Heart left ventricle (tissue), 16 donors: ENCODE results near the gene OR4D2. TPM values are rescaled to one million over a fixed set of nuclear protein-coding genes. Genes with fewer than 3 reads are reported as not detected.
A peak's percentile ranks its signal among the peaks of the same experiment; 100 is the strongest.

Experiments
- ATAC-seq, 4 donors: fragments of 200-7000 bp; cut with Tn5 transposase; one replicate each; pipeline ENCODE4 v1.9.1; 2020 to 2022; ENCODE audit warnings: moderate library complexity in 4 of 4, mild to moderate bottlenecking in 3 of 4, moderate number of reproducible peaks in 1 of 4
- DNase-seq, 5 donors: peaks; one replicate each; pipeline ENCODE4 v3.0.0-alpha.2; 2020
- H3K27ac ChIP-seq, 12 donors: fragments of 200-600 bp; sonication (generic) in 4 of 12; one replicate each; pipeline versions ENCODE4 v1.5.0 to v1.8.0; 2016 to 2022; ENCODE audit warnings: mild to moderate bottlenecking in 2 of 12
- H3K27me3 ChIP-seq, 9 donors: fragments of 200-600 bp; sonication (generic) in 2 of 9; one replicate each; pipeline versions ENCODE4 v1.5.1 to v1.8.0; 2016 to 2022; ENCODE audit warnings: mild to moderate bottlenecking in 3 of 9
- H3K36me3 ChIP-seq, 9 donors: fragments of 200-600 bp; sonication (generic) in 2 of 9; one replicate each; pipeline versions ENCODE4 v1.5.0 to v1.8.0; 2018 to 2022; ENCODE audit warnings: mild to moderate bottlenecking in 2 of 9
- H3K4me1 ChIP-seq, 12 donors: fragments of 200-600 bp; sonication (generic) in 4 of 12; one replicate each; pipeline versions ENCODE4 v1.5.0 to v1.8.0; 2016 to 2022; ENCODE audit warnings: mild to moderate bottlenecking in 3 of 12
- H3K4me3 ChIP-seq, 12 donors: fragments of 200-600 bp; sonication (generic) in 4 of 12; one replicate each; pipeline versions ENCODE4 v1.5.0 to v1.8.0; 2017 to 2022; ENCODE audit warnings: mild to moderate bottlenecking in 9 of 12, moderate library complexity in 4 of 12
- H3K9me3 ChIP-seq, 12 donors: fragments of 200-600 bp; sonication (generic) in 4 of 12; one replicate each; pipeline versions ENCODE4 v1.5.0 to v1.8.0; 2016 to 2022; ENCODE audit warnings: mild to moderate bottlenecking in 1 of 12
- POLR2A ChIP-seq, 2 donors: fragments of 450-650 bp; IDR thresholded peaks; one replicate each; pipeline ENCODE4 v1.6.1; 2017; ENCODE audit warnings: antibody characterized with exemption in 2 of 2, mild to moderate bottlenecking in 2 of 2, moderate library complexity in 2 of 2
- WGBS, 4 donors: extraction: QIAGEN DNeasy Blood & Tissue Kit in 2 of 4; methylation state at CpG; one replicate each; pipeline versions ENCODE4 v1.1.5 to v1.1.7; 2013 to 2018; 5-methylcytosine and 5-hydroxymethylcytosine counted together
- intact Hi-C, 10 donors: fragments of 100-400 bp; cut with DNase I; formaldehyde crosslinking; loops; one replicate each; pipeline versions ENCODE4 v1.11.1 to v1.14.2; 2022
- polyA plus RNA-seq, 2 donors: library from polyadenylated mRNA; stranded (reverse); fragments of 200-250 nt; gene quantifications; one replicate each; pipeline ENCODE4 v1.2.3, GENCODE V29; 2013
- total RNA-seq, 9 donors: library from RNA; depleted of rRNA in 2 of 9; stranded (reverse); fragments of >200 nt in 2 of 9; fragmentation: NEBNext Ultra II Directional in 3 of 9; extraction: Animal tissue kit (Norgen Biotek cat#: 25700) in 3 of 9; gene quantifications; one replicate each; pipeline versions ENCODE4 v1.1.0 to v1.2.4, GENCODE V29; 2016 to 2023
- TF ChIP-seq, protein P1 (sequence below), 12 donors: fragments of 200-600 bp; sonication (generic) in 4 of 12; IDR thresholded peaks; one replicate each; pipeline versions ENCODE4 v1.5.0 to v1.8.0; 2018 to 2022; ENCODE audit warnings: antibody characterized with exemption in 12 of 12, mild to moderate bottlenecking in 5 of 12
- donor health status: ischemic (EF 13 %, LVEDD 7.1; RV severe dilation, severe dysfunction).
- donor health status: healthy with polysubstance abuse.
- donor health status: DM: no; HTN: yes; CAD: no.
- donor health status: DM: no; HTN: no; CAD: no.
- donor health status: ischemic (EF 25% LVEDD 6.9; RV normal size, moderate dysfunction).
- donor health status: ischemic (EF 25% LVEDD 5.7; RV mildly dilated, moderate dysfunction).
- donor health status: healthy.
- donor health status: DM: yes; HTN: yes; CAD: no.
- donor health status: ischemic (EF 35%, LVEDD 5.7; RV mildly dilated, moderate dysfunction).
- donor health status: nonischemic (EF 11% LVEDD 7.7; RV severe dilation, severe dysfunction).
- donor health status: DM: yes; HTN: yes; CAD: no.
- donor health status: PGD.
- donor health status: ischemic (EF 29% LVEDD 5.4; RV normal size, mild dysfunction).
- donor health status: nonischemic (EF 23%, LVEDD 6.1; RV moderate dilation, normal function).

OR4D2 gene
- total and polyA plus RNA-seq, 11 donors, result not detected

DNA sequence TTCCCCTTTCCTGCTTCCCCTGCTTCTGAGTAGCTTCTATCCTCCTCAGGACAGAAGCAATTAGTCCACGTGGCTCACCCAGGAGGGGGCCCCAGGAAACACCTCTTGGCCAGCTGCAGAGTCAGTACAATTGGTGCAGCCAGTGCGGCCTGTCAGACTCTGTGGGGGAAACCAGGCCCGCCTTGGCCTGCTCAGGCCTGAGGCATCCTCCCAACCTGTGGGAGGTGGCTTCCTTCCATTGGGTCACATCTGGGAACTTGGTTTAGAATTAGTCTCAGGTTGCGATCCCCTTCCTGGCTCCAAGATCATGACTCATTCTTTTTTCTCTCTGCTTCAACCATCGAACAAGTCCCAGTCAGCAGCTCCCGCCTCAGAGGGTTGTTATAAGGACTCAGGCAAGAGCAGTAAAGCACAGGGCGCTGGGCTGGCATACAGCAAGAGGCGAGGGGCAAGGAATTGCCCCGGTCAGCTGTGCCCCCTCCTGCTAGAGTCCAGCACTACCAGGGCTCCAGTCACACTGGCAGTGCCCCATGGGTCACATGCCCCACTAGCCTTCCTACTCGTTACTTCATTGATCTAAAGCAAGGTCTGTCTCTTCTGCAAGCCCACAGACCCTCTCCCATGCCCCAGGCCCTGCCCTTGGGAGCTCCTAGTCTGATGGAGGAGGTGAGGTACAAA lies 17.7 kb downstream of the OR4D2 start:
- Histone ChIP-seq H3K4me3 (no peak overlapping the region), H3K27me3 (peaks cover 0 to 18% (median 0%) of the 10 kb centered on the region in 9 donors), H3K27ac (no peak overlapping the region), H3K9me3 (no peaks in the 10 kb centered on the region), H3K4me1 (peaks cover 0 to under 1% (median 0%) of the 10 kb centered on the region in 12 donors), H3K36me3 (no peaks in the 10 kb centered on the region)
- ATAC-seq, result peak in 1 of 4 donors; percentile 37
- 60 to 69% (median 64%) methylated on average over 9 to 10 of the region's 10 CpGs for WGBS, 4 donors
- intact Hi-C loops, result no loop called here
- no peak for TF ChIP-seq POLR2A (IDR thresholded peaks at IDR 0.05)
- TF ChIP-seq, protein P1, sequence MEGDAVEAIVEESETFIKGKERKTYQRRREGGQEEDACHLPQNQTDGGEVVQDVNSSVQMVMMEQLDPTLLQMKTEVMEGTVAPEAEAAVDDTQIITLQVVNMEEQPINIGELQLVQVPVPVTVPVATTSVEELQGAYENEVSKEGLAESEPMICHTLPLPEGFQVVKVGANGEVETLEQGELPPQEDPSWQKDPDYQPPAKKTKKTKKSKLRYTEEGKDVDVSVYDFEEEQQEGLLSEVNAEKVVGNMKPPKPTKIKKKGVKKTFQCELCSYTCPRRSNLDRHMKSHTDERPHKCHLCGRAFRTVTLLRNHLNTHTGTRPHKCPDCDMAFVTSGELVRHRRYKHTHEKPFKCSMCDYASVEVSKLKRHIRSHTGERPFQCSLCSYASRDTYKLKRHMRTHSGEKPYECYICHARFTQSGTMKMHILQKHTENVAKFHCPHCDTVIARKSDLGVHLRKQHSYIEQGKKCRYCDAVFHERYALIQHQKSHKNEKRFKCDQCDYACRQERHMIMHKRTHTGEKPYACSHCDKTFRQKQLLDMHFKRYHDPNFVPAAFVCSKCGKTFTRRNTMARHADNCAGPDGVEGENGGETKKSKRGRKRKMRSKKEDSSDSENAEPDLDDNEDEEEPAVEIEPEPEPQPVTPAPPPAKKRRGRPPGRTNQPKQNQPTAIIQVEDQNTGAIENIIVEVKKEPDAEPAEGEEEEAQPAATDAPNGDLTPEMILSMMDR (IDR thresholded peaks at IDR 0.05), result no peak
- DNase-seq, result no peak

DNA sequence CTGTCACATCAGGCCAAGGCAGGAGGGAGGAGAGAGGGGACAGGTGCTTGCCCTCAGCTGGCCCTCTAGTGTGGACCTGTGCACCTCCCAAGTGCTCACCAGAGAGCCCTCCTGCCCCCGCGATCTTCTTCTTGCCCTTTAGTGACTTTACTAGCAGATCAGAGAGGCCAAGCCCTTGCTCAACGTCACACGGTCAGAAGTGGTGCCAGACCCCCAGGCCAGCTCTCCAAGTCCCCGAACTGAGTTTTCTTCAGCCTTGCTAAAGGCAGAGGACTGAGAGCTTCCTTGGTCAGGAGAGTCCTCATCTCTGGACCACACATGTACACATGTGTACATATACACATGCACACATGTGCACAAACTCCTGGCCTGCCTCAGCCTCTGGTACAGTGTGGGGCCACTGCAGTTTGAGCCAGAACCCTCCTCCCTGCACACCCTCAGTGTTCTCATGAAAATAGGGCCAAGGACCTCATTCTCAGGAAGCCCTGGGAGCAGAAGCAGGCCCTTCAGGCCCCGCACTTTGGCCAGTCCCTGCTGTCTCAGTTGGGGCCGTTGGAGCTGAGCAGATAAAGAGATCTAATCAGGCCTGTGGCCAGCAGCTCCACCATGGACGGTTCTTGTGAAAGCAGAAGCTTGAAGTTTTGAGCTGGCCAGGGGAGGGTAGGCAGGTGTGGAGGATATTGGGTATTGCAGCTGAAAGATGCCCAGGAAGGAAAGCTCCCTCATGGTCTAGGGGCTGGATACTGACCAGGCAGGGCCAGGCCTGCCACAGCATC lies 18.4 kb downstream of the OR4D2 start:
- TF ChIP-seq POLR2A (IDR thresholded peaks at IDR 0.05), result no peak
- TF ChIP-seq, protein P1 (IDR thresholded peaks at IDR 0.05), result no peak
- no peak overlapping the region for H3K4me3 ChIP-seq
- intact Hi-C loops, result no loop called here
- H3K4me1 ChIP-seq, result peaks cover 0 to 8% (median 0%) of the 10 kb centered on the region in 12 donors
- DNase-seq (no peak), ATAC-seq (no peak)
- peaks cover 0 to 25% (median 0%) of the 10 kb centered on the region in 9 donors for H3K27me3 ChIP-seq
- no peaks in the 10 kb centered on the region for H3K9me3 ChIP-seq
- no peaks in the 10 kb centered on the region for H3K36me3 ChIP-seq
- H3K27ac ChIP-seq, result no peak overlapping the region
- WGBS, 4 donors, result 67 to 81% (median 78%) methylated on average over 8 of the region's 8 CpGs

DNA sequence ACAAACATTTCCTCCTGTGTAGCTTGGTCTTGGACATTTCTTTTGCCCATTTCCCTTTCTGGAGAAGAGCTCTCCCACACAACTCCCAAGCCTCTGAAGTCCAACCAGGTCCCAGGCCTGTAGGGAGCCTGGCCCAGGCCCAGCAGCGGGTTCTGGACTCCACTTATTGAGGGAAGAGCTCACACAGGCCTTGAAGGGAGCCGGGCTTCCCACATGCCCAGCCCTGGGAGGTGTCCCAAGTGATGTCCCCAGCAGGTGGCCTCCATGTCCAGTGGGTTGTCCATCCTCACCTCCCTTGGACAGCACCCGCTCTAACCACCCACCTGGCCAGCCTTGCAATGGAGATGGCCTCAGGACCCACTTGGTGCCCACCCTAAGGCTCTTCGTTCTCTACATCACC lies 19.8 kb downstream of the OR4D2 start:
- TF ChIP-seq, protein P1 (IDR thresholded peaks at IDR 0.05), result no peak
- TF ChIP-seq POLR2A (IDR thresholded peaks at IDR 0.05), result no peak
- ATAC-seq (no peak), DNase-seq (no peak)
- H3K27ac ChIP-seq, result no peak overlapping the region
- H3K36me3 ChIP-seq, result no peaks in the 10 kb centered on the region
- WGBS, 4 donors, result 77 to 90% (median 80%) methylated on average over 4 of the region's 4 CpGs
- H3K9me3 ChIP-seq, result no peaks in the 10 kb centered on the region
- intact Hi-C loops, result no loop called here
- peaks cover 0 to 34% (median 2%) of the 10 kb centered on the region in 9 donors for H3K27me3 ChIP-seq
- H3K4me3 ChIP-seq, result no peak overlapping the region
- H3K4me1 ChIP-seq, result peaks cover 0 to 9% (median 0%) of the 10 kb centered on the region in 12 donors

DNA sequence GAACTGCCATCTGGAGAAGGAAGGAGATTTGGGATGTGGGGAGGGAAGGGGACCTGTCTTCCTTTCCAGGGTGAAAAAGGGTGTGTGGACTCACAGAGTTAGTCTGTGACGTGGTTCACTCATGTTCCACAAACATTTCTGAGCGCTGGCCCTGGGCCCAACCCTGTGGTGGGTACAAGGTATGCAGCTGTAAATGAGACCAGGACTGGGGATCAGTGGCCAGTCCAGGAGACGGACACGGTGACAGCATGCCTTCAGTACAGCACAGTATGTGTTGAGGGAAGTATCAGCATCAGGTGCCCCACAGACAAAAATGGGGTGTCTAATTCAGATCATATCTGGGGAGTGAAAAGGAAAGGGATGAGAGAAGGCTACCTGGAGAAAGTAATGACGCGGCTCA lies 20.3 kb downstream of the OR4D2 start:
- Histone ChIP-seq H3K9me3 (no peaks in the 10 kb centered on the region), H3K4me1 (peaks cover 0 to 9% (median 0%) of the 10 kb centered on the region in 12 donors), H3K27me3 (peaks cover 0 to 34% (median 2%) of the 10 kb centered on the region in 9 donors), H3K27ac (no peak overlapping the region), H3K4me3 (no peak overlapping the region), H3K36me3 (no peaks in the 10 kb centered on the region)
- WGBS, 4 donors, result 87 to 95% (median 92%) methylated on average over 6 of the region's 6 CpGs
- intact Hi-C loops, result no loop called here
- ATAC-seq (no peak), DNase-seq (no peak)
- TF ChIP-seq, protein P1 (IDR thresholded peaks at IDR 0.05), result no peak
- TF ChIP-seq POLR2A (IDR thresholded peaks at IDR 0.05), result no peak
